ENCODE results near the gene JAGN1.

GRCh38 chr3:9903238-9903624 lies 12.8 kb downstream of the JAGN1 start:
- TF ChIP-seq CTCF (IDR thresholded peaks at IDR 0.05; ENCODE audit: low read depth, low read length, poor library complexity, severe bottlenecking) = no peak
- no peak for TF ChIP-seq EZH2phosphoT487 (IDR thresholded peaks at IDR 0.05; ENCODE audit: borderline replicate concordance, low read length)
